Femur (tissue), 1 donor: ENCODE data around the gene CDH5.

Experiments used
- DNase-seq: peaks from one replicate; pipeline ENCODE4 v3.0.0-alpha.2; 2017

The CDH5 gene

DNA sequence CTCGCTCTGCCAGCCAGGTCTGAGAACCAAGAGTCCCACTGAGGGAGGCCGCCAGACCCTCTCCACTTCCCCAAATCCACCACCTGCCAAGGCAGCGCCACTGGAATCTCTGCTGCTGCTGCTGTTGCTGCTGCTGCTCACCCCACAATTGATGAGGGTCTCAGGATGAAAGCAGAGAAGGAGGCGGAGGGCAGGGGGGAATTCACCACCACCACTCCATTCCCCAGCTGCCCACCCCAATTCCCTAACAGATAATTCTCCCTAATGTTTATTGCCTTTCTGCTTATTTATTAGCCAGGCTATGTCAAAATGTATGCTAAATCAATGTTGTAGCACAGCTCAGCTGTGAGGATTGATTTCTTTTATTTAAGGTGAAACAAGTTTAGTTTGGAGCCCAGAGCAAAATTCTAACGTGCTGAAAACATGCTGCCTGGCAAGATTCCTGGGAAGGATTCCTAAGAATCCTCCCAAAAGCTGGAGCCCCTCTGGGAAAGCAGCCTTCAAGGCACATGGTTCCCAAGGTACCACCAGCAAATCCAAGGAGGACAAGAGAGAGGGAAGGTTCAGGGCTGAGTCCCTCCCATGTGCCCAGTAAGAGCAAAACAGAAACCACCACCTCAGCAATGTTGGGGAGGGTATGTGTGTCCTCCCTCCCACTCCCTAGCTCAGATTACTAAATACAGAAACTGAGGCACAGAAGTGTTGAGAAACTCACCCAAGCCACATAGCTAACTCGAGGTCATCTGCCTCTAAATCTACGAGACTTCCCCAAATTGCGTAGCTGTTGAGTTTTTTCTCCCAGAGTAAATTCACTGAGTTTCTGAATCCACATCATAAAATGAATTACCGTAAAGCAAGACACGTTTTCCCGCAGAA lies 12.2 kb upstream of the CDH5 start:
- no peak for DNase-seq

DNA sequence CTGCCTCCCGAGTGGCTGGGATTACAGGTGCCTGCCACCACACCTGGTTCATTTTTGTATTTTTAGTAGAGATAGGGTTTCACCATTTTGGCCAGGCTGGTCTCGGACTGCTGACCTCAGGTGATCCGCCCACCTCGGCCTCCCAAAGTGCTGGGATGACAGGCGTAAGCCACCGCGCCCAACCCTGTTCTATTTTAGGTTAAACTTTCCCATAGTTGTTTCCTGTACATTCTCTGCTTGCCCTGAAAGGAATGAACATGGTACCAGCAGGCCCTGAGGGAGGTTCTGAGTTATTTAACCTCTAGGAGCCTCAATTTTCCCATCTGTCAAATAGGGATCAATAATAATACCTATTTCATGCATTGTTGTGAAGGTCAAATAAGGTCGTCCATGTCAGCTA lies 11.0 kb upstream of the CDH5 start:
- DNase-seq = no peak

DNA sequence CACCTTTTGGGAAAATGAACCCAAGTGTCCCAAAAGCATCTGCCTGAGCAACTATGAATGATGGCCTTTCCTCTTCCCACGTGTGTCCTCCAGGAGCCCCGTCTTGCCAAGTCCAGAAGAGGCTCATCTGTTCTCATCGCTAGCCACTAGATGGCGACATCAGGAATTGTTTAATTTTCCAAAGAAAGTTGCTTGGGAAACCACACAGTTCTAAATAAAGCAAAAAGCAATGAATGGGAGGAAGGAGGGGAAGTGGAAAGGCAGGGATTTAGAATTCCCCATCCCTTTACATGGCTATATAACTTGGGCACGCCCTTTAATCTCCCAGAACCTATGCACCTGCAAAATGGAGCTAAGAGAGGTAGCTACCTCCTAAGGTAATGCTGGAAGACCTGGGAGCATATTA lies 9.0 kb upstream of the CDH5 start:
- peak; percentile 80 for DNase-seq

DNA sequence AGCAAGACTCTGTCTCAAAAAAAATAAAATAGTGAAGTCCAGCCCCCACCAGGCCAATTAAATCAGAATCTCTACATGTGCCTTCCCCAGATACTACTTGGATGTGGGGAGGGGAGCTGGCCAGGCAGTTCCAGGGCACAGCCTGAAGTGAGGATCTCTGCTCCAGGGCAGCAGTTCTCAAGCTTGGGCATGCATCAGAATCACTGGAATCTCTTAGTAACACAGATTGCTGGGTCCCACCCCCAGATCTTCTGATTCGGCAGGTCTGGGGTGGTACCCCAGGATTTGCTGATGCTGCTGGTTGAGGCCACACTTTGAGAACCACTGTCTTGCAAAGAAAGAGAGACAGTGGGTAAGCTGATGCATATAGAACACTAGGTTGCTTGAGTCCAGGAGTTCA lies 8.3 kb upstream of the CDH5 start:
- no peak for DNase-seq

DNA sequence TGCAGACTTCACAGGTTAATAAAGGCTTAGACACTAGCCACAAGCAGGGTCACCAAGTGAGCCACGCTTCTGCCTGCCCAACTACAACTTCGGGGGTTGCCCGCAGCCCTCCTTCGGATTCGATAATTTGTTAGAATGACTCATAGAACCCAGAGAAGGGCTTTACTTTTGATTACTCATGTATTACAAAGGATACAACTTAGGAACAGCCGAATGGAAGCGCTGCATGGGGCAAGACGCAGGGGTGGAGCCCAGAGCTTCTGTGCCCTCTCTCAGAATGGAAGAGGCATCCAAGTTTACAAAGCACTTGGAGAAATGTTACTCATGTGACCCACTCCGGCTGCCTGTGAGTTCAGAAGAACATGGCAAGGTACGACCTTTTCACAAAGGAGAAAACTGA lies 7.5 kb upstream of the CDH5 start:
- DNase-seq = no peak

DNA sequence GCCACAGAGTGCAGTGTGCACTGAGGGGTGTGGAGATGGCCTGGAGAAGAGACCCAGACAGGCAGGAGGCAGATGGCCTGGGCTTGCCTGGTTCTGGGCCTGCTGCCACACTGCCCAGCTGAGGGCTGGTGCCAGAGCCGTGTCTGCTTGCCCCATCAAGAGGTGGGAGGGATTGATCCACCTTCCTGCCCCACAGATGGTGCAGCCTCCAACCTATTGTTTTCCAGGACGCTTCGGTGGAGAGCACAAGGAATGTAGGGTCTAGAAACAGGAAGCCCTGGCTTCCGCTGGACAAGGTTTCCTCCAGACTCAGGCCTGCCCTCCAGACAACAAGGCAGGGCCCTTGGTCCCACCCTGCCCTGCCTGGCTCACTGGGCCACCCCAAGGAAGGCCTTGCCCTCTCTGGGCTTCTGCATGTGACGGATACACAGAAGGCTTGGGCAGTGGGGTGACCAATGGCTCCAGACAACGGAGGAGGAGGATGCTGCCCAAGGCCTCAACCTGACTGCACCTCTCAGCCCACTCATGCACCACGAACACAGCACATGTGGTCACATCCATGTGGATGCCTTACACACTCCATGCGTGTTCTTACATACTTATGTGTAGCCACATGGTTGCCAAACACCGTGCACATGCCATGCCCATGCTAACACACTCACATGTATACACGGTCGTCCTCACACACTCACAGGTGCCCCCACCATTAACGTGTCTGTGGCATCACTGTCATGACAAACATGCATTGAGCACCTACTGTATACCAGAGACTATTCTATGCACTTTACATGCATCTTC lies 6.5 kb upstream of the CDH5 start:
- DNase-seq = no peak

DNA sequence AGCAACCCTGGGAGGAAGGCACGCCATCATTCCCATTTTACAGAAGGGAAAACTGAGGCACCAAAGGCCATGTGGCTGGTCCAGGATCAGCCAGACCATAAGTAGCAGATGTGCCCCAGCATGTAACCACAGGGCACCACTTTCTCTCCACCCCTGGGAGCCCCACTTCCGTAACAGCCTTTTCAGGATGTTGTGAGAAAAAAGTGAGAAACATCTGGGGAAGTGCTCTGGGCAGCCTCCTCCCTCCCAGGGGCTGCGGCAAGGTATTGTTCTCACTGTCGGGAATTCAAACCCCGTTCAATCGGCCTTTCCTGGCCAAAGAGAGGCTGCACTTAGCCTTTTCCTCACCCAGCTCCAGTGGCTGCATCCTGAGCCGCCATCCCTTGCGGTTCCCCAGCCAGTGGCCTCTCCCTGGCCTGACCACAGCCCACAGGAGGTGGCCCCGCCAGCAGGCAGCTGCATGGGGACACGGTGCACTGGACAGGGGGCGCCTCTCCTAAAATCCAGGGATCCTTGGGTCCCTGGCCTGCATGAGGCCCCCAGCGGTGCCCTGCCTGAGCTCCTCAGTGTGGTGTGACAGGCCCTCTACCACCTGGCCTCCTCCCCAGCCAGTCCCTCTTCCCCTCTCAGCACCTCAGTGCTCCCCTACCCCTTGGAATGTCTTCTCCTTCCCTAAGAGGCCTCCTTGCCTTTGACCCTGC lies 5.7 kb upstream of the CDH5 start:
- peak; percentile 65 for DNase-seq

DNA sequence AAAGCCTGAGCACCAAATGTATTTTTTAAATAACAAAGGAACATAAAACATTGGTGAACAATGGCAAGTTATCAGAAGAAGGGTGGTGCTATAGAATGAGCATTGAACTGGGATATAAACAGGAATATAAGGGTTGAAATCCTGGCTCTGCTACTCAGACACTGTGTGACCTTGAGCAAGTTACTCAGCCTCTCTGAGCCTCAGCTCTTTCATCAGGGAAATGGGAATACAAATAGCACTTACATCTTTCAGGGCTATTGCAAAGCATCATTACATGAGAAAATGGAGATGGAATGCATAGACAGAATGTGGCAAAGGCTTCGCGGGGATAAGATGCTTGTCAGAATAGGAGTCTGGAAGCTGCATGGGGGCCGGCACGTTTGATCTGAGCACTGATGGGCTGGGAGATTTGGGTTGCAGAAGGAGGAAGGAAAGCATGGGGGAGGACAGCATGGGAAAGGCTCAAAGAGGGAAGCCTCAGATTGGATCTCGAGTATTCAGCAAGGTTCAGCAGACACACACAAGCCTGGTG lies 4.8 kb upstream of the CDH5 start:
- no peak for DNase-seq

DNA sequence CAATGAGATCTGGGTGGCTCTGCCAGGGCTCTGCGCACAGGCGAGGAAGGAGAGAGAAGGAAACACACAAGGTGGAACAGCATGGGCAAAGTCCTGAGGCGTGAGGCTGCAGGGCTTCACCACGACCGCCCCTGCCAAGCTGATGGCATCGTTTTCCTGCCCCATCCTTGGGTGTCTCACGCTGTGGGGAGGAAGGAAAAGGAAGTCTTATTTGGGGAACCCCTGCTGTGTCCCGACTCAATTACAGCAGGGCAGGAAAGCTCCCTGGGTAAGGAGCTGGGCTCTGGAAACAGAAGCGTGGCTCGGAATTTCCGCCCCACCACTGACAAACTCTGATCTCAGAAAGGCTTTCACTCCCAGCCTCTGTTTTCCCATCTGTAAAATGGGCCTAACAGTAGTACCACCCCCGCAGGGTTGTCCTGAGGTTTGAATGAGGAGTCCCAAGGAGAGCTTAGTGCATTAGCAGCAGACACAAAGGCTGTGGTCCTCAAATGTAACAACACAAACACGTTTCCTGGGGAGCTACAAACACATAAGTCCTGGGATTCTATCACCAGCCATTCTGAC lies 3.2 kb upstream of the CDH5 start:
- no peak for DNase-seq

DNA sequence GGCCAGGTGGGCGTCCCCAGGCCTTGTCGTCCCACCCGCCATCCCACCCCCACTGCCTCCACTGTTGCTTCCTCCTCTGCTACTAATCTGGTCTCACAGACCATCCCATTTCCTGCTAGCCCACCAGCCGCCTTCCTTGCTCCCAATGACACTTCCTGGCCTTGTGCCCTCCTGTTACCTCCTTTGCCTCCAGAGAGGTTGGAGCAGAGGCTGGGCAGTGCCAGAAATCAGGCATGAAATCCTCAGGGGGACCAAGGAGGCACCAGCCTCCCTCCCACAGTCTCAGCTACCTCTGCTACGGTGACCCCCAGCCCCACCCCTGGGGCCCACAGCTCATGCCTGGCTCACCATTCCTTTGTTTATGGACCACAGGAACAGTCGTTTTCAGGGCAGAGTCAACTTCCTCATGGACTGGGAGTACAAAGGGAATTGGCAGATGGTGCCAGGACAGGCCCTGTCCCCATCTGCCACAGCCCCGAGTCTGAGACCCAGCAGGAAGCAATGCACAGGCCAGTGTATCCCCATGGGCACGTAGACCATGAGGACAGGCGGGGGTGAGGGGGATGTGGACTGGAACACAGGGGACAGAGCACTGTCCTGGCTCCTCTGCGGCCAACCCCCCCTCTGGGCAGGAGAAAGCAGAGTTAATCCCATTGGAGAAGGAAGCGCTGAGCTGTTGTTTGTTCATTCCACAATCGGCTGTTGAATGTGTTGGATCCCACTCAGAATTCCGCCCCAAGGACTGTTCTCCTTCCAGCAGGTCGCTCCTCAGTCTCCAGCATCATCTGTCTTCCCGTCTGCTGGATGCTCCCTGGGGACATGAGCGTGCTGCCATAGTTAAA lies 2.2 kb upstream of the CDH5 start:
- peak; percentile 75 for DNase-seq

DNA sequence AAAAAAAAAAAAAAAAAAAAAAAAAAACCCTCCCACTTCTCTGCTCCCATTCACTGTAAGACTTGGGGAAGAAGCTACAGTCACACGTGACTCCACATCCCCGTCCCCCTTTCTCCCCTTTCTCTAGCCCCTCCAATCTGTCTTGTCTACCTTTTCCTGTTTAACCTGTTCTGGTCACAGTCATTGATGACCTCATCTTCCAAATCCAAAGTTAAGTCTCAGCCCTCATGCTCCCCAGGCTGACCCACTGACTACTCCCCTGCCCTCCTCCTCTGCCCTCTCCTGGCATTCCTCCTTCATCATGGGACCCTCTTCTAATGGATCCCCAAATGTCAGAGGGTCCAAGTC lies 1.6 kb upstream of the CDH5 start:
- no peak for DNase-seq

DNA sequence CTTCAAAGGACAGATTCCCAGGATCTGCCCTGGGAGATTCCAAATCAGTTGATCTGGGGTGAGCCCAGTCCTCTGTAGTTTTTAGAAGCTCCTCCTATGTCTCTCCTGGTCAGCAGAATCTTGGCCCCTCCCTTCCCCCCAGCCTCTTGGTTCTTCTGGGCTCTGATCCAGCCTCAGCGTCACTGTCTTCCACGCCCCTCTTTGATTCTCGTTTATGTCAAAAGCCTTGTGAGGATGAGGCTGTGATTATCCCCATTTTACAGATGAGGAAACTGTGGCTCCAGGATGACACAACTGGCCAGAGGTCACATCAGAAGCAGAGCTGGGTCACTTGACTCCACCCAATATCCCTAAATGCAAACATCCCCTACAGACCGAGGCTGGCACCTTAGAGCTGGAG lies 840 bp upstream of the CDH5 start:
- DNase-seq = peak; percentile 76

DNA sequence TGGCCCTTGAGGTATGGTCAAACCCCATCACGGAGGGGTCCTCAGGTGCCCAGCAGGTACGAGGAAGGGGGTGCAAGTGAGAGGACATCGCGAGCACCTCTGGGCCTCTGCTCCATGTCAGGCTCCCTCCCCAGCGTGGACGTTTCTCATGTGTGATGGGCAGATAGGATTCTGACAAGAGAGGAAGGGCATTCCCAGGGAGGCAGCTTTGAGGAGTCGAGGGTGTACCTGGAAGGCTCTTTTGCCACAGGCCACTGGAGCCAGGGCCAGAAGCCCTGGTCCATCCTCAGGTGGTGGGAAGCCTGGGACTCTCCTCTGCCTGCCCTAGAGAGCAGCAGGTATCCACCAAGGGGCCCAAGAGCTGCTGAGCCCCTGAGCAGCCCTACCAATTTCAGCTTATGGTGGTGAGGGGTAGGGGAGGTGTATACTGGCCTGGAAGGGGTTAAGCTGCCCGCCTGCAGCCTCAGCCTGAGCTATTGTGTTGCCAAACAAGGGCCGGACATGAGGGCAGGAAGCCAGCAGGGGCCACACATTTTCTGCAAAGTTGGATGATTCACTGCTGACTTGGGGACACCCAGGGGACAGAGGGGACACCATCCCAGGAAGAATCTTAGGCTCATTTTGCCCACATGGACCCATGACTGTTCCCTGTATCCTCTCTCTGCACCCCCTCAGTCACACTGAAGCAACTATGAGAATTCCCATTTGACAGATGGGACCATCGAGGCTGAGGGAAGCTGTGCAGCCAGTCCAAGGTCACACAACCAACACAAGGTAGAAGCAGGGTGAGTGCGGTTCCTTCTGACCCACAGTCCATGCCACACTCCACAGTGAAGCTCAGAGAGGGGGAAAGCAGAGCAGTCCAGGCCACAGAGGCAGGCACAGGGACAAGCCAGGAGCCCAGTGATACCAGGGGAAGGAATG lies 1.7 kb downstream of the CDH5 start:
- DNase-seq = no peak

DNA sequence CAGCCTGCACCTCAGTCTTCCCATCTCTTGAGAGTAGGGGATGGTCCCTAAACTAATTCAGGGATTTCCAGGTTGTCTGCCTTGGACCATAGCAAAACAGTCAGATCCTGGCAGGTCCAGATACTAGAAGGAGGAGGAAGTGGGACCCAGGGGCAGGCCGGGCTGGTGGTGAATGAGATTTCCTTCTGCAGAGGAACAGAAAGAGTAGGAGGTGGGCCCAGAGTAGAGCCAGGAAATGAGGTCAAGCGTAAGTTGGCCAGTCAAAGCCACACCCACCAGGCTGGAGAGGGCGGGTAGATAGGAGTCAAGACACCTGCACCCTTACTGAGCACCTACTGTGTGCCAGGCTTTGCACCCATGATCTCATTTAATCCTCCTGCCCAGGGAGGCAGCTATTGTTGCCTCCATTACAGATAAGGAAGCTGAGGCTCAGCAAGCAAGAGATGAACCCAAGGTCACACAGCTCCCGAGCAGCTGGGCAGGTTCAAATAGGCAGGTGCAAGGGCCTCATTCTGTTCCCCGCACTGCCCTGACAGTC lies 2.6 kb downstream of the CDH5 start:
- DNase-seq = no peak

DNA sequence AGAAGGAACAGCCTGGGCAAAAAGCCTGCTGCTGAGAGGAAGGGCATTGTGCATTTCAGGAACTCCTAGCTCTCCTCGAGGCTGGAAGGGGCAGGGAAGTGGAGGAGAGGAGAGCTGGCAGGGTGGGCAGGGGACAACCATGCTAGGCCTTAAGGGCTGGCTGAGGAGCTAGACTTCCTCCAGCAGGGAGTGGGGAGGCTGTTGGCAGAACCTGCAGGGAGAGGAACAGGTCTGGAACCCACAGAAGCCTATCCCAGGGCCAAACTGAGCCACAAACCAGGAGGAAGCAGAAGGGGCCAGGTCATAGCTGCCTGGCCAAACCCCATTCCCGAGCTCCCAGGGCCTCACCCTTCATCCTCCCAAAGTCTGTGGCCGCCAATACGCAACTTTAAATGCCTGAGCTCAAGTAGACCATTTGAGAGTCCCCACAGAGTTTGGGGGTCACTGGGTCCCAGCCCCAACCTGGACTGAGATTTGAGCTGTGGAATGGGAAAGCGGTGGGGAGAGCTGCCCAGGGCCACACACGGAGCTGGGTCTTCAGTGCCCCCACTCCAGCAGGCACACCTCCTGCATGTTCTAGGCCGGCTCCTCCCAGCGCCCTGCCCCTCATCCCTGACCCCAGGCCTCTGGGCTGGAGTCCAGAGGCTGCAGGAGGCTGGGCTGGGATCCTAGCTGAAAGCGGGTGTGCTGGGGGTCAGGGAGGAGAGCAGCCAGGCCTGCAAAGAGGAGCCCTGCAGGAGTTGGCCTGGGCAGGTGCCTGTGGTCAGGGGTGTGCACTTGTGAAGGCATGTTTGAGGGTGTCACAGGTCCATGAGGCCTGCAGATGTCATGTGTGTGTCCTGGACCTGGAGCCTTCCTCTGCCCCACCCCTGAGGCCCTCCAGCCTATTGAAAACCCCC lies 4.5 kb downstream of the CDH5 start:
- no peak for DNase-seq

DNA sequence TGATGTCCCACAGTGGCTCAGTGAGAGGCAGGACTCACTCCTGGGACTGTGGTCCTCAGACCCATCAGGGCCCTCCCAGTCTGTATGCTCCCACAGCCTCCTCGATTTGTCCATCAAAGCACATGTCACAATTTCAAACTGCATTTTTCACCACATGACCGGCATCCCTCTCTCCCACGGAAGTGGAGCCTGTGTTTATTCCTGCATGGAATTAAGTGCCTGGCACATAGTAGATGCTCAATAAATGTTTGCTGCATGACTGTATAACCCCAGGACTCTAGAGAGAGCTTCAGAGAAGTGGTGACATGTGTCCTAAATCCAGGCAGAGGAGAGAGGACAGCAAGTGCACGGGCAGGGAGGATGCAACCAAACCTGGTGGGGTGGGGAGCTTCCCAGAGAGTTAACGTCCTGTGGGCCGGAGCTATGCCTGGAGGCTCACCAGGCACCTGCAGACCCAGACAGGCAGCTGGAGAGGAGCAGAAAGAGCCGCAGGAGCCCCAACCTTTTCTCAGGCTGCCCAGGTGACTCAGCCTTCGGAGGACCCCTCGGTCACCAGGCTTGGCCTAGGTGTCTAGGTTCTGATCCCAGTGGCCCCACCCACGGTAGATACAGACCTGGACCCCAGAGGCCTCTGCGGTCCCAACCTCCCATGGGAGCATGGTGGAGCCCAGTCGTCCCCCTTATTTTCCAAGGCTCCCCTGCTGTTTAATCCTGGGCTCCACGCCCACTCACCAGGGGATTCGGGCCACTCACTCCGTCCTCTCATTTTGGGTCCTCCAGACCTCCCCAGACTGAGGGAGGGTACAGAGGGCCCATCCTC lies 5.8 kb downstream of the CDH5 start:
- DNase-seq = no peak

DNA sequence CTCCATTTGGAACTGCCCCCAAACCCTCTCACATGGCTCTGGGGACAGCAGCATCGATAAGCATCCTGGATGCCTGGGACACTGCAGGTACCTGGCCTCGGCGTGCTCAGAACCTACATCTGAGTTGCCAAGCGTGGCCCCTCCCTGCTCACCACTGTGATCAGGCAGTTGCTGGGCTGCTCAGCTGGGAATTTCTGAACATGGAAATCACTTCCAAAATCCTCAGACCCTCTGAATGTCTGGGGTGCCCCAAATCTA lies 6.3 kb downstream of the CDH5 start:
- DNase-seq = no peak

DNA sequence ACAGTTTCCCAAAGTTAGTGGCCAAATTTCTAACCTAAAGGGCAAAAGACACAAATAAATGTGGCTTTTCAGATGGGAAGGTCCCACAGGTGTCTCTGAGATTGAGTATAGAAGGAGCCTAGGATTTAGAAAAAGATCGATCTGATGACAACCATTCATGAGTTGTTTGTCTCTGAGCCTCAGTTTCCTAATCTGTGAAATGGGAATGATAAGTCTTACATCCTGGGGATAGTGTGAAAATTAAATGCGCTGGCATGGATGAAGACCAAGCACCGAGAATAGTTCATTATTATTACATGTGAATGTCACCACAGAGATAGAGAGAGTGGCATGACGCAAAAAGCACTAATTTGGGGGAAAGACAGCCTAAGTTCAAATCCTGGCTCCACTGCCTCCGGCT lies 7.2 kb downstream of the CDH5 start:
- DNase-seq = no peak

DNA sequence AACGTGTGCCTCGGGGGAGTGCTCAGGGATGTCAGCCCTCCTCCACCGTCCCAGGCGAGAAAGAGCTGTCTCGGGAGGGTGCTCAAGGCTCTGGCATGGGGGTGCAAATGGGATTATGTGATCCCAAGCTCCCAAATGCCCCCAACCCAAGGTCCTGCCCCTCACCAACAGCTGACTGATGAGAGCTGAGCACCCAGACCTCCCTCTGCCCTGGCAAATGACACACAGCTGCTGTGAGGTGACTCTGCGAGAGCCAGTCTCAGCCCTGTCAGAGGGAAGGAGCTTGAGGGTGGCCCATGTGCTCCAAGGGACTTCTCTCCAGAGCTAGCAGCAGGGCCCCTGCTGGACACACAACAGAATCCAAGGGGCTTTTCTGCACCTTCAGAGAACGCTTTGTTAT lies 7.7 kb downstream of the CDH5 start:
- DNase-seq = no peak
